GM12878 (cell line): ENCODE data around the gene NLRP9. TPM values are rescaled to one million over a fixed set of nuclear protein-coding genes. Genes with fewer than 3 reads are reported as not detected.

Source experiments
- ATAC-seq: fragments of 200-7000 bp; cut with Tn5 transposase; 3 replicates; pipeline ENCODE4 v1.9.1; 2020; ENCODE audit warnings: mild to moderate bottlenecking, moderate library complexity
- BruUV-seq: library from RNA; stranded (reverse); fragments of 400-500 nt; replicated peaks from 2 replicates; lab custom pipeline; 2021; lab: Mats Ljungman, UMichigan
- CTCF ChIA-PET: fragments of 300-600 bp; sonication (Branson Sonifier 250); formaldehyde crosslinking; extraction: SDS; loops from one replicate; lab custom pipeline; 2021; ENCODE audit warnings: inconsistent platforms; lab: Yijun Ruan, JAX
- POLR2A ChIA-PET: fragments of 350-600 bp; formaldehyde crosslinking; extraction: SDS; loops from one replicate; lab custom pipeline; 2021; ENCODE audit warnings: inconsistent platforms; lab: Charles Lee
- RAD21 ChIA-PET: fragments of 300-600 bp; sonication (Branson Sonifier 250); formaldehyde crosslinking; loops from one replicate; lab custom pipeline; 2023; ENCODE audit warnings: antibody characterized with exemption; ENCODE audit not compliant: unreplicated experiment; lab: Charles Lee
- SMC1A ChIA-PET: fragments of 300-600 bp; sonication (Branson Sonifier 250); formaldehyde crosslinking; loops from one replicate; lab custom pipeline; 2023; ENCODE audit not compliant: unreplicated experiment, uncharacterized antibody; lab: Charles Lee
- DNase-seq: peaks from one replicate; pipeline ENCODE4 v3.0.0-alpha.2; 2011; ENCODE audit warnings: low read depth, low spot score
- FAIRE-seq: peaks from 3 replicates; lab custom pipeline; 2011; peaks lifted over from hg19 to GRCh38; lab: Jason Lieb, UNC
- H2AFZ ChIP-seq: 2 replicates; pipeline ENCODE4 v1.6.0; 2011; ENCODE audit warnings: low read depth, low read length, control low read depth; ENCODE audit not compliant: control insufficient read depth
- H3K27ac ChIP-seq: 2 replicates; pipeline ENCODE4 v1.5.1; 2011; ENCODE audit warnings: control low read depth; ENCODE audit not compliant: control insufficient read depth, insufficient read depth
- H3K27me3 ChIP-seq, 2 experiments: replicated peaks in 1 of 2; 2 replicates each; pipeline versions ENCODE4 v1.6.0 to v1.6.1; 2011; ENCODE audit warnings: low read length in 1 of 2; ENCODE audit not compliant: control insufficient read depth in 2 of 2, insufficient read depth in 2 of 2
- H3K36me3 ChIP-seq, 2 experiments: 2 replicates each; pipeline ENCODE4 v1.5.1; 2011; ENCODE audit warnings: low read length in 1 of 2; ENCODE audit not compliant: control insufficient read depth in 2 of 2, insufficient read depth in 2 of 2
- H3K4me1 ChIP-seq: 2 replicates; pipeline ENCODE4 v1.6.1; 2011; ENCODE audit warnings: mild to moderate bottlenecking, low read length, moderate library complexity, mixed read lengths; ENCODE audit not compliant: control insufficient read depth, insufficient read depth
- H3K4me2 ChIP-seq: 2 replicates; pipeline ENCODE4 v1.6.0; 2011; ENCODE audit warnings: control low read depth; ENCODE audit not compliant: control insufficient read depth, insufficient read depth
- H3K4me3 ChIP-seq: fragments of 200-600 bp; sonication (generic); 2 replicates; pipeline ENCODE4 v1.5.1; 2016
- H3K79me2 ChIP-seq: 2 replicates; pipeline ENCODE4 v1.6.0; 2011; ENCODE audit warnings: low read length; ENCODE audit not compliant: control insufficient read depth, insufficient read depth
- H3K9ac ChIP-seq: 2 replicates; pipeline ENCODE4 v1.8.0; 2011; ENCODE audit warnings: low read length, control low read depth, mixed read lengths; ENCODE audit not compliant: control insufficient read depth, insufficient read depth
- H3K9me3 ChIP-seq: replicated peaks from 3 replicates; pipeline ENCODE4 v1.5.1; 2011; ENCODE audit warnings: mild to moderate bottlenecking, low read length; ENCODE audit not compliant: control insufficient read depth, insufficient read depth
- H4K20me1 ChIP-seq: 2 replicates; pipeline ENCODE4 v1.6.0; 2011; ENCODE audit not compliant: control insufficient read depth, insufficient read depth
- ATF7 ChIP-seq: fragments of 450-650 bp; IDR thresholded peaks from 2 replicates; pipeline ENCODE4 v1.6.1; 2016; ENCODE audit warnings: low read depth, mild to moderate bottlenecking
- ESRRA ChIP-seq: IDR thresholded peaks from 2 replicates; pipeline ENCODE4 v1.6.1; 2012; ENCODE audit warnings: mild to moderate bottlenecking, low read length, improper control_type of control experiment
- FOS ChIP-seq: IDR thresholded peaks from 3 replicates; pipeline ENCODE4 v1.6.1; 2011; ENCODE audit warnings: borderline replicate concordance; ENCODE audit not compliant: insufficient read length; ENCODE audit errors: extremely low read depth
- FOXK2 ChIP-seq: fragments of 450-650 bp; IDR thresholded peaks from 2 replicates; pipeline ENCODE4 v1.6.1; 2017; ENCODE audit warnings: mild to moderate bottlenecking, moderate library complexity
- HDAC2 ChIP-seq: fragments of 200-600 bp; sonication (generic); IDR thresholded peaks from 2 replicates; pipeline ENCODE4 v1.6.1; 2017
- MTA2 ChIP-seq: fragments of 450-650 bp; IDR thresholded peaks from 2 replicates; pipeline ENCODE4 v1.6.1; 2016; ENCODE audit warnings: low read depth, mild to moderate bottlenecking, moderate library complexity
- MTA3 ChIP-seq: IDR thresholded peaks from 2 replicates; pipeline ENCODE4 v1.6.1; 2012; ENCODE audit warnings: low read length, inconsistent platforms, borderline replicate concordance
- PML ChIP-seq: IDR thresholded peaks from 2 replicates; pipeline ENCODE4 v1.6.1; 2012; ENCODE audit warnings: low read length, inconsistent platforms
- RAD21 ChIP-seq: IDR thresholded peaks from 2 replicates; pipeline ENCODE4 v1.6.1; 2011; ENCODE audit warnings: mild to moderate bottlenecking, low read depth, low read length, moderate library complexity; ENCODE audit not compliant: insufficient read depth
- SIN3A ChIP-seq: IDR thresholded peaks from 2 replicates; pipeline ENCODE4 v1.6.1; 2012; ENCODE audit warnings: low read depth, low read length, improper control_type of control experiment
- SP1 ChIP-seq: IDR thresholded peaks from one replicate; pipeline ENCODE4 v1.6.1; 2011; ENCODE audit warnings: low read depth, low read length
- SRF ChIP-seq, 2 experiments: IDR thresholded peaks; 2 replicates each; pipeline ENCODE4 v1.6.1; 2011; ENCODE audit warnings: low read depth in 2 of 2, low read length in 2 of 2, mild to moderate bottlenecking in 1 of 2, moderate library complexity in 1 of 2
- YBX1 ChIP-seq: fragments of 450-650 bp; IDR thresholded peaks from 2 replicates; pipeline ENCODE4 v1.6.1; 2016; ENCODE audit warnings: antibody characterized with exemption
- WGBS: methylation state at CpG from one replicate; pipeline ENCODE4 v1.1.6; 2016; ENCODE audit warnings: low lambda C conversion rate; ENCODE audit not compliant: insufficient replicate concordance, insufficient coverage; ENCODE audit errors: missing lambda C conversion rate; 5-methylcytosine and 5-hydroxymethylcytosine counted together
- in situ Hi-C: fragments of 300-500 bp; cut with MboI; formaldehyde crosslinking; loops from 9 replicates; pipeline ENCODE4 v1.14.3; 2018; ENCODE audit warnings: mixed read lengths
- intact Hi-C: fragments of 100-400 bp; cut with micrococcal nuclease; formaldehyde crosslinking; loops from one replicate; pipeline ENCODE4 v1.14.2; 2022; ENCODE audit not compliant: unreplicated experiment
- polyA plus RNA-seq, 11 experiments: library from polyadenylated mRNA; depleted of rRNA in 4 of 11; unstranded in 6 of 11; stranded (reverse) in 5 of 11; fragments of >200 nt; fragmentation: Nextera tagmentation in 4 of 11; fragmentation: Illumina TruSeq in 1 of 11; extraction: Ambion mirVana in 4 of 11; extraction: Trizol in 1 of 11; gene quantifications; 1 replicate in 1 of 11; 2 replicates in 10 of 11; pipeline versions ENCODE4 v1.2.1 to v1.2.3, GENCODE V29; 2011 to 2016; ENCODE audit warnings: inconsistent platforms in 2 of 11, missing spikeins in 2 of 11, low read depth in 1 of 11
- total RNA-seq, 4 experiments: library from RNA; depleted of rRNA in 3 of 4; stranded (reverse); fragments of >200 nt in 3 of 4; fragmentation: Illumina TruSeq in 1 of 4; extraction: Trizol in 1 of 4; gene quantifications; 2 replicates each; pipeline versions ENCODE4 v1.2.1 to v1.2.3, GENCODE V29; 2013 to 2021
- TF ChIP-seq, protein P1 (sequence below): IDR thresholded peaks from 2 replicates; pipeline ENCODE4 v1.6.1; 2011; ENCODE audit warnings: low read depth, low read length, improper control_type of control experiment, borderline replicate concordance
- TF ChIP-seq, protein P2 (sequence below): fragments of 450-650 bp; IDR thresholded peaks from 2 replicates; pipeline ENCODE4 v1.6.1; 2016; ENCODE audit warnings: mild to moderate bottlenecking
- TF ChIP-seq, protein P3 (sequence below): IDR thresholded peaks from 2 replicates; pipeline ENCODE4 v1.6.1; 2011; ENCODE audit warnings: mild to moderate bottlenecking, low read depth, low read length, moderate library complexity; ENCODE audit not compliant: insufficient replicate concordance
- TF ChIP-seq, protein P4 (sequence below): fragments of 450-650 bp; IDR thresholded peaks from 2 replicates; pipeline ENCODE4 v1.6.1; 2018; ENCODE audit warnings: mild to moderate bottlenecking, low read depth, moderate library complexity; ENCODE audit not compliant: partially characterized antibody
- TF ChIP-seq, protein P5 (sequence below): IDR thresholded peaks from 2 replicates; pipeline ENCODE4 v1.6.1; 2012; ENCODE audit warnings: low read depth, low read length, improper control_type of control experiment

NLRP9 gene
- total and polyA plus RNA-seq, 10 of the 15 experiments (the other 5 are each of a cell fraction or from before 2014, with no cell fraction given): not detected

GRCh38 chr19:55694241-55694655 lies 44.0 kb downstream of the NLRP9 start (continued):
- TF ChIP-seq, protein P1, sequence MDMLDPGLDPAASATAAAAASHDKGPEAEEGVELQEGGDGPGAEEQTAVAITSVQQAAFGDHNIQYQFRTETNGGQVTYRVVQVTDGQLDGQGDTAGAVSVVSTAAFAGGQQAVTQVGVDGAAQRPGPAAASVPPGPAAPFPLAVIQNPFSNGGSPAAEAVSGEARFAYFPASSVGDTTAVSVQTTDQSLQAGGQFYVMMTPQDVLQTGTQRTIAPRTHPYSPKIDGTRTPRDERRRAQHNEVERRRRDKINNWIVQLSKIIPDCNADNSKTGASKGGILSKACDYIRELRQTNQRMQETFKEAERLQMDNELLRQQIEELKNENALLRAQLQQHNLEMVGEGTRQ: no peak
- TF ChIP-seq, protein P2, sequence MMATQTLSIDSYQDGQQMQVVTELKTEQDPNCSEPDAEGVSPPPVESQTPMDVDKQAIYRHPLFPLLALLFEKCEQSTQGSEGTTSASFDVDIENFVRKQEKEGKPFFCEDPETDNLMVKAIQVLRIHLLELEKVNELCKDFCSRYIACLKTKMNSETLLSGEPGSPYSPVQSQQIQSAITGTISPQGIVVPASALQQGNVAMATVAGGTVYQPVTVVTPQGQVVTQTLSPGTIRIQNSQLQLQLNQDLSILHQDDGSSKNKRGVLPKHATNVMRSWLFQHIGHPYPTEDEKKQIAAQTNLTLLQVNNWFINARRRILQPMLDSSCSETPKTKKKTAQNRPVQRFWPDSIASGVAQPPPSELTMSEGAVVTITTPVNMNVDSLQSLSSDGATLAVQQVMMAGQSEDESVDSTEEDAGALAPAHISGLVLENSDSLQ: no peak
- TF ChIP-seq YBX1 (no peak), FOXK2 (no peak)
- TF ChIP-seq, protein P3, sequence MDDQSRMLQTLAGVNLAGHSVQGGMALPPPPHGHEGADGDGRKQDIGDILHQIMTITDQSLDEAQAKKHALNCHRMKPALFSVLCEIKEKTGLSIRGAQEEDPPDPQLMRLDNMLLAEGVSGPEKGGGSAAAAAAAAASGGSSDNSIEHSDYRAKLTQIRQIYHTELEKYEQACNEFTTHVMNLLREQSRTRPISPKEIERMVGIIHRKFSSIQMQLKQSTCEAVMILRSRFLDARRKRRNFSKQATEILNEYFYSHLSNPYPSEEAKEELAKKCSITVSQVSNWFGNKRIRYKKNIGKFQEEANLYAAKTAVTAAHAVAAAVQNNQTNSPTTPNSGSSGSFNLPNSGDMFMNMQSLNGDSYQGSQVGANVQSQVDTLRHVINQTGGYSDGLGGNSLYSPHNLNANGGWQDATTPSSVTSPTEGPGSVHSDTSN: no peak

DNA sequence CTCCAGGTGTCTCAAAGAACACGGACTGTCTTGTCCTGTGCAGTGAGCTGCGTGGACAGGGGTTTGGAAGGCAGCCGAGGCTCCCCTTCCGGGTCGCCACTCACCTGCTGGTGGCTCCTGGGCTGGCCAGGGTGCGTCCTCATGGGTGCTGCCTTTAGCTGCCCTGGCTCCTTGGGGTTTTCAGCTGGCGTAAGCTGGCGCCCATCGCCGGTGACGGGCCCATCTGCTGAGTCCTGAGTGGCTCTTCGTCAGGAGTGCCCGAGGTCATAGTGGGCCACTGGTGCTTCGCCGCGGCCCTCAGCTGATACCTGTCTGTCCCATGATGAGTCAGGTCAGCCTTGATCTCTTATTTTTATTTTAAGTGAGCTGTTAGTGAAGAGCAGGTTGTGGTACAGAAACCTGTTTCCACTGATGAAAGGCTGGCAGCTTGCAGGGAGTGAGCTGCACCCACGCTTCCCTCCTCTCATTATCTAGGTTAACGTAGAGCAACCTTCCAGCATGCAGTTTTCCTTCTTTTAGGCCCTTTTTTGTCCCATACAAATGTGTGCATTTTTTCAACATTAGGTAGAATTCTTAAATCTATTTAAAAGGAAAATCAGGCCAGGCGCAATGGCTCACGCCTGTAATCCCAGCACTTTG lies 44.7 kb downstream of the NLRP9 start:
- no peak overlapping the region for H2AFZ ChIP-seq
- ATAC-seq (no peak), DNase-seq (no peak), FAIRE-seq (no peak)
- ChIA-PET POLR2A (no interaction called here), RAD21 (no interaction called here), CTCF (interaction anchor here (1.2 to 1.3 kb wide), 2 partner anchors 11 to 61 kb away, joined by 3 read pairs; no protein-coding TSS in a partner anchor), SMC1A (no interaction called here)
- WGBS: 95% methylated on average over 20 of the region's 20 CpGs
- H3K27ac ChIP-seq: no peak overlapping the region
- BruUV-seq: no TSS peak
- H3K4me3 ChIP-seq: no peak overlapping the region
- H4K20me1 ChIP-seq: no peaks in the 10 kb centered on the region
- no peaks in the 10 kb centered on the region for H3K4me1 ChIP-seq
- in situ Hi-C loops (no loop called here), intact Hi-C loops (no loop called here)
- H3K9ac ChIP-seq: no peak overlapping the region
- no peak overlapping the region for H3K4me2 ChIP-seq
- H3K79me2 ChIP-seq: no peaks in the 10 kb centered on the region
- no peaks in the 10 kb centered on the region for H3K27me3 ChIP-seq
- peaks cover 9 to 41% of the 10 kb centered on the region in 2 experiments; a peak in 3 of 4 replicates for H3K36me3 ChIP-seq
- no peaks in the 10 kb centered on the region for H3K9me3 ChIP-seq
- TF ChIP-seq SRF (IDR thresholded peaks at IDR 0.05; ENCODE audit: low read depth in 2 of 2, low read length in 2 of 2): no peak
- no peak for TF ChIP-seq FOS
- TF ChIP-seq SP1: no peak
- no peak for TF ChIP-seq ESRRA
- no peak for TF ChIP-seq SIN3A
- TF ChIP-seq MTA3: no peak
- TF ChIP-seq PML: no peak
- TF ChIP-seq ATF7: no peak
- no peak for TF ChIP-seq MTA2
- TF ChIP-seq, protein P4, sequence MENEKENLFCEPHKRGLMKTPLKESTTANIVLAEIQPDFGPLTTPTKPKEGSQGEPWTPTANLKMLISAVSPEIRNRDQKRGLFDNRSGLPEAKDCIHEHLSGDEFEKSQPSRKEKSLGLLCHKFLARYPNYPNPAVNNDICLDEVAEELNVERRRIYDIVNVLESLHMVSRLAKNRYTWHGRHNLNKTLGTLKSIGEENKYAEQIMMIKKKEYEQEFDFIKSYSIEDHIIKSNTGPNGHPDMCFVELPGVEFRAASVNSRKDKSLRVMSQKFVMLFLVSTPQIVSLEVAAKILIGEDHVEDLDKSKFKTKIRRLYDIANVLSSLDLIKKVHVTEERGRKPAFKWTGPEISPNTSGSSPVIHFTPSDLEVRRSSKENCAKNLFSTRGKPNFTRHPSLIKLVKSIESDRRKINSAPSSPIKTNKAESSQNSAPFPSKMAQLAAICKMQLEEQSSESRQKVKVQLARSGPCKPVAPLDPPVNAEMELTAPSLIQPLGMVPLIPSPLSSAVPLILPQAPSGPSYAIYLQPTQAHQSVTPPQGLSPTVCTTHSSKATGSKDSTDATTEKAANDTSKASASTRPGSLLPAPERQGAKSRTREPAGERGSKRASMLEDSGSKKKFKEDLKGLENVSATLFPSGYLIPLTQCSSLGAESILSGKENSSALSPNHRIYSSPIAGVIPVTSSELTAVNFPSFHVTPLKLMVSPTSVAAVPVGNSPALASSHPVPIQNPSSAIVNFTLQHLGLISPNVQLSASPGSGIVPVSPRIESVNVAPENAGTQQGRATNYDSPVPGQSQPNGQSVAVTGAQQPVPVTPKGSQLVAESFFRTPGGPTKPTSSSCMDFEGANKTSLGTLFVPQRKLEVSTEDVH: no peak
- TF ChIP-seq, protein P5, sequence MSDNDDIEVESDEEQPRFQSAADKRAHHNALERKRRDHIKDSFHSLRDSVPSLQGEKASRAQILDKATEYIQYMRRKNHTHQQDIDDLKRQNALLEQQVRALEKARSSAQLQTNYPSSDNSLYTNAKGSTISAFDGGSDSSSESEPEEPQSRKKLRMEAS: no peak
- no peak for TF ChIP-seq RAD21
- no peak for TF ChIP-seq HDAC2
